K562 (cell line): ENCODE data around the gene PALM3. TPM values are rescaled to one million over a fixed set of nuclear protein-coding genes. Genes with fewer than 3 reads are reported as not detected.
A peak's percentile ranks its signal among the peaks of the same experiment; 100 is the strongest.

ENCODE experiments used
- BRD9 ChIP-seq: fragments of 450-650 bp; IDR thresholded peaks from 2 replicates; pipeline ENCODE4 v1.6.1; 2018; ENCODE audit warnings: low read depth; ENCODE audit not compliant: partially characterized antibody
- CHD1 ChIP-seq: fragments of 200-600 bp; sonication (generic); IDR thresholded peaks from one replicate; pipeline ENCODE4 v1.6.1; 2012; ENCODE audit warnings: mild to moderate bottlenecking, moderate library complexity, low read length, inconsistent platforms
- E4F1 ChIP-seq: fragments of 250-450 bp; sonication (Bioruptor Pico); IDR thresholded peaks from 2 replicates; pipeline ENCODE4 v1.5.0; 2021; ENCODE audit warnings: mild to moderate bottlenecking, borderline replicate concordance
- MCM2 ChIP-seq: fragments of 450-650 bp; IDR thresholded peaks from 2 replicates; pipeline ENCODE4 v1.6.1; 2017; ENCODE audit warnings: low read depth, mild to moderate bottlenecking
- MEF2A ChIP-seq: IDR thresholded peaks from 2 replicates; pipeline ENCODE4 v1.6.1; 2011; ENCODE audit warnings: low read depth, mild to moderate bottlenecking, low read length, moderate library complexity; ENCODE audit not compliant: control insufficient read depth
- NFIX ChIP-seq: fragments of 250-450 bp; sonication (Bioruptor Pico); IDR thresholded peaks from 2 replicates; pipeline ENCODE4 v1.4.0; 2020; ENCODE audit warnings: low read depth, mild to moderate bottlenecking, moderate library complexity
- RBM15 ChIP-seq: fragments of 200-400 bp; formaldehyde crosslinking; IDR thresholded peaks from 2 replicates; pipeline ENCODE4 v1.6.1; 2018; ENCODE audit warnings: mild to moderate bottlenecking, low read length, moderate library complexity; ENCODE audit not compliant: insufficient read depth
- SAFB ChIP-seq: fragments of 200-400 bp; formaldehyde crosslinking; IDR thresholded peaks from 2 replicates; pipeline ENCODE4 v1.6.1; 2017; ENCODE audit warnings: low read depth, low read length, borderline replicate concordance
- SMAD1 ChIP-seq: fragments of 150-350 bp; IDR thresholded peaks from 2 replicates; pipeline ENCODE4 v1.6.1; 2014; ENCODE audit warnings: low read length, low read depth; ENCODE audit not compliant: partially characterized antibody
- TCF3 ChIP-seq: sonication (generic); formaldehyde crosslinking; IDR thresholded peaks from 2 replicates; pipeline ENCODE4 v1.4.0; 2020; ENCODE audit warnings: mild to moderate bottlenecking, missing genetic modification reagents
- ZBTB5 ChIP-seq: fragments of 450-650 bp; IDR thresholded peaks from 2 replicates; pipeline ENCODE4 v1.6.1; 2017; ENCODE audit warnings: antibody characterized with exemption
- ZNF766 ChIP-seq: fragments of 200-800 bp; sonication (Bioruptor generic); conservative IDR thresholded peaks from 2 replicates; pipeline ENCODE4 v1.6.1; 2016; ENCODE audit warnings: missing genetic modification characterization, missing compliant biosample characterization
- ZNF77 ChIP-seq: fragments of 250-450 bp; sonication (Bioruptor Pico); IDR thresholded peaks from 2 replicates; pipeline ENCODE4 v1.5.0; 2020
- polyA plus RNA-seq, 8 experiments: library from polyadenylated mRNA; depleted of rRNA in 4 of 8; stranded (reverse) in 5 of 8; unstranded in 3 of 8; fragments of >200 nt; fragmentation: Nextera tagmentation in 2 of 8; fragmentation: Illumina TruSeq in 1 of 8; extraction: Ambion mirVana in 2 of 8; extraction: Trizol in 1 of 8; gene quantifications; 2 replicates each; pipeline versions ENCODE4 v1.2.1 to v1.2.3, GENCODE V29; 2011 to 2014; ENCODE audit warnings: inconsistent platforms in 1 of 8, missing spikeins in 1 of 8
- total RNA-seq, 7 experiments: library from RNA; depleted of rRNA in 6 of 7; stranded (reverse); fragments of >200 nt in 6 of 7; fragmentation: Illumina TruSeq in 2 of 7; extraction: Trizol in 2 of 7; gene quantifications; 2 replicates each; pipeline versions ENCODE4 v1.2.1 to v1.2.3, GENCODE V29; 2011 to 2021; ENCODE audit warnings: low replicate concordance in 1 of 7
- TF ChIP-seq, protein P1 (sequence below): fragments of 250-450 bp; sonication (Bioruptor Pico); IDR thresholded peaks from 2 replicates; pipeline ENCODE4 v1.5.0; 2020; ENCODE audit warnings: mild to moderate bottlenecking
- TF ChIP-seq, protein P2 (sequence below): sonication (generic); formaldehyde crosslinking; IDR thresholded peaks from 2 replicates; pipeline ENCODE4 v1.8.0; 2022; ENCODE audit warnings: mild to moderate bottlenecking, missing genetic modification reagents
- TF ChIP-seq, protein P3 (sequence below): sonication (generic); formaldehyde crosslinking; IDR thresholded peaks from 2 replicates; pipeline ENCODE4 v1.8.0; 2023; ENCODE audit warnings: mild to moderate bottlenecking, missing genetic modification reagents

PALM3 gene
- total and polyA plus RNA-seq, 9 of the 15 experiments (the other 6 are each of a cell fraction or from before 2014, with no cell fraction given), result 0.07 to 9.3 (median 3.3) TPM

DNA sequence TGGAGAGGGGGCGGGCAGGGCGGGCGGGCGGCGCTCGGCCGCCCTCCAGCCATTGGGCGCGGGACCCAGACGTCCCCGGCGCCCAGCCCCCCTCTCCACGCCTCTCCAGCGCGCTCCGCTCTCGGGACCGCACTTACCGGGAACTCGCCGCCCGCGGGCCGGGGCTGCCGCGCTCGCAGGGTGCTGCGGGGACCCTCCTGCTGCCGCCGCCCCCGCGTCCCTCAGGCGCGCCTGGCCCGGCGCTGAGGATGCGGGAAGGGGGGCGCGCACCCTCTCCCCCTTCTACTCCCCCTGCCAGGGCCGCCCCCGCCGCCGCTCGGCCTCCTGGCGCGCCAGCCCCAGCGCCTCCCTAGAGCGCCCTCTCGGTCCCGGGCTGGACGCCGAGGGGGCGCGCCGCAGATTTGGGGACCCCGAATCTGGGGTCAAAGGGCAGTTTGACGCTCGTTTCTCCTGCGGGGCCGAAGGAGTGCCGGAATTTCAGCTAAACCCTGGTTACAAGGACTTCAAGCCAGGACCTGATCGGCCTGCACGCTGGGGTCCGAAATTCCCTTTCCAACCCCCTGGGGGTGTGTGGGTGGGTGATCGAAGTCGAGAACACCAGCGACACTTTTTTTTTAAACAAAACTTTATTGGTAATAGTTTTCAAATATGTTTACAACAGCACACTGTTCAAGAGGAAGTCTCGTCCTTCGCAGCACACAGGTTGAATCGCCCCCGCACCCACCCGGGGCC, 29.4 kb upstream of the PALM3 start (continued):
- TF ChIP-seq, protein P1, sequence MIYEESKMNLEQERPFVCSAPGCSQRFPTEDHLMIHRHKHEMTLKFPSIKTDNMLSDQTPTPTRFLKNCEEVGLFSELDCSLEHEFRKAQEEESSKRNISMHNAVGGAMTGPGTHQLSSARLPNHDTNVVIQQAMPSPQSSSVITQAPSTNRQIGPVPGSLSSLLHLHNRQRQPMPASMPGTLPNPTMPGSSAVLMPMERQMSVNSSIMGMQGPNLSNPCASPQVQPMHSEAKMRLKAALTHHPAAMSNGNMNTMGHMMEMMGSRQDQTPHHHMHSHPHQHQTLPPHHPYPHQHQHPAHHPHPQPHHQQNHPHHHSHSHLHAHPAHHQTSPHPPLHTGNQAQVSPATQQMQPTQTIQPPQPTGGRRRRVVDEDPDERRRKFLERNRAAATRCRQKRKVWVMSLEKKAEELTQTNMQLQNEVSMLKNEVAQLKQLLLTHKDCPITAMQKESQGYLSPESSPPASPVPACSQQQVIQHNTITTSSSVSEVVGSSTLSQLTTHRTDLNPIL (CRISPR knock-in tag), result no peak
- TF ChIP-seq MEF2A (no peak), CHD1 (no peak), SAFB (no peak), RBM15 (no peak), MCM2 (no peak), ZNF77 (no peak), ZBTB5 (no peak), SMAD1 (no peak), NFIX (no peak), TCF3 (CRISPR knock-in tag) (no peak), E4F1 (CRISPR knock-in tag) (no peak), BRD9 (peak; percentile 54), ZNF766 (CRISPR knock-in tag) (no peak; the same call in 1 of the 2 replicates)
- TF ChIP-seq, protein P2, sequence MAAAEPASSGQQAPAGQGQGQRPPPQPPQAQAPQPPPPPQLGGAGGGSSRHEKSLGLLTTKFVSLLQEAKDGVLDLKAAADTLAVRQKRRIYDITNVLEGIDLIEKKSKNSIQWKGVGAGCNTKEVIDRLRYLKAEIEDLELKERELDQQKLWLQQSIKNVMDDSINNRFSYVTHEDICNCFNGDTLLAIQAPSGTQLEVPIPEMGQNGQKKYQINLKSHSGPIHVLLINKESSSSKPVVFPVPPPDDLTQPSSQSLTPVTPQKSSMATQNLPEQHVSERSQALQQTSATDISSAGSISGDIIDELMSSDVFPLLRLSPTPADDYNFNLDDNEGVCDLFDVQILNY, result no peak
- TF ChIP-seq, protein P3, sequence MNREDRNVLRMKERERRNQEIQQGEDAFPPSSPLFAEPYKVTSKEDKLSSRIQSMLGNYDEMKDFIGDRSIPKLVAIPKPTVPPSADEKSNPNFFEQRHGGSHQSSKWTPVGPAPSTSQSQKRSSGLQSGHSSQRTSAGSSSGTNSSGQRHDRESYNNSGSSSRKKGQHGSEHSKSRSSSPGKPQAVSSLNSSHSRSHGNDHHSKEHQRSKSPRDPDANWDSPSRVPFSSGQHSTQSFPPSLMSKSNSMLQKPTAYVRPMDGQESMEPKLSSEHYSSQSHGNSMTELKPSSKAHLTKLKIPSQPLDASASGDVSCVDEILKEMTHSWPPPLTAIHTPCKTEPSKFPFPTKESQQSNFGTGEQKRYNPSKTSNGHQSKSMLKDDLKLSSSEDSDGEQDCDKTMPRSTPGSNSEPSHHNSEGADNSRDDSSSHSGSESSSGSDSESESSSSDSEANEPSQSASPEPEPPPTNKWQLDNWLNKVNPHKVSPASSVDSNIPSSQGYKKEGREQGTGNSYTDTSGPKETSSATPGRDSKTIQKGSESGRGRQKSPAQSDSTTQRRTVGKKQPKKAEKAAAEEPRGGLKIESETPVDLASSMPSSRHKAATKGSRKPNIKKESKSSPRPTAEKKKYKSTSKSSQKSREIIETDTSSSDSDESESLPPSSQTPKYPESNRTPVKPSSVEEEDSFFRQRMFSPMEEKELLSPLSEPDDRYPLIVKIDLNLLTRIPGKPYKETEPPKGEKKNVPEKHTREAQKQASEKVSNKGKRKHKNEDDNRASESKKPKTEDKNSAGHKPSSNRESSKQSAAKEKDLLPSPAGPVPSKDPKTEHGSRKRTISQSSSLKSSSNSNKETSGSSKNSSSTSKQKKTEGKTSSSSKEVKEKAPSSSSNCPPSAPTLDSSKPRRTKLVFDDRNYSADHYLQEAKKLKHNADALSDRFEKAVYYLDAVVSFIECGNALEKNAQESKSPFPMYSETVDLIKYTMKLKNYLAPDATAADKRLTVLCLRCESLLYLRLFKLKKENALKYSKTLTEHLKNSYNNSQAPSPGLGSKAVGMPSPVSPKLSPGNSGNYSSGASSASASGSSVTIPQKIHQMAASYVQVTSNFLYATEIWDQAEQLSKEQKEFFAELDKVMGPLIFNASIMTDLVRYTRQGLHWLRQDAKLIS, result no peak
